BE2C (cell line): Measurements from ENCODE around the gene ZMAT5.

Experiments used
- DNase-seq: peaks from one replicate; pipeline ENCODE4 v3.0.0-alpha.2; 2020
- H3K27me3 ChIP-seq: fragments of 250-450 bp; sonication (Bioruptor Pico); 2 replicates; pipeline ENCODE4 v1.5.1; 2020; ENCODE audit warnings: mild to moderate bottlenecking
- H3K36me3 ChIP-seq: fragments of 250-450 bp; sonication (Bioruptor Pico); 2 replicates; pipeline ENCODE4 v1.5.1; 2020; ENCODE audit warnings: mild to moderate bottlenecking
- H3K4me1 ChIP-seq: fragments of 250-450 bp; sonication (Bioruptor Pico); 2 replicates; pipeline ENCODE4 v1.5.1; 2020
- H3K4me3 ChIP-seq: 2 replicates; pipeline ENCODE4 v1.5.1; 2011; ENCODE audit warnings: low read depth, low read length
- H3K9me3 ChIP-seq: fragments of 250-450 bp; sonication (Bioruptor Pico); 2 replicates; pipeline ENCODE4 v1.5.1; 2020
- CTCF ChIP-seq: IDR thresholded peaks from 2 replicates; pipeline ENCODE4 v1.5.1; 2012; ENCODE audit warnings: mild to moderate bottlenecking, low read depth, low read length

The ZMAT5 gene

GRCh38 chr22:29726512-29727130 is 40.2 kb downstream of the ZMAT5 start:
- H3K27me3 ChIP-seq, result no peaks in the 10 kb centered on the region; the same call in 1 of the 2 replicates
- no peak for DNase-seq
- peaks cover 10% of the 10 kb centered on the region for H3K4me1 ChIP-seq
- no peaks in the 10 kb centered on the region for H3K9me3 ChIP-seq
- H3K36me3 ChIP-seq, result no peaks in the 10 kb centered on the region
- no peak for TF ChIP-seq CTCF
- H3K4me3 ChIP-seq, result no peak overlapping the region

GRCh38 chr22:29726106-29726505 is 40.7 kb downstream of the ZMAT5 start:
- Histone ChIP-seq H3K9me3 (no peaks in the 10 kb centered on the region), H3K27me3 (peaks cover 5% of the 10 kb centered on the region), H3K4me3 (no peak overlapping the region), H3K36me3 (no peaks in the 10 kb centered on the region), H3K4me1 (peaks cover 10% of the 10 kb centered on the region)
- DNase-seq, result no peak
- no peak for TF ChIP-seq CTCF

GRCh38 chr22:29724843-29725242 is 42.0 kb downstream of the ZMAT5 start:
- no peak for TF ChIP-seq CTCF
- peaks cover 10% of the 10 kb centered on the region for H3K4me1 ChIP-seq

GRCh38 chr22:29723766-29724165 is 43.0 kb downstream of the ZMAT5 start:
- no peak for DNase-seq
- H3K4me3 ChIP-seq, result no peak overlapping the region
- TF ChIP-seq CTCF, result peak; percentile 17; the same call in 1 of the 2 replicates
- no peaks in the 10 kb centered on the region for H3K36me3 ChIP-seq
- H3K9me3 ChIP-seq, result no peaks in the 10 kb centered on the region
- peaks cover 24% of the 10 kb centered on the region for H3K27me3 ChIP-seq
- H3K4me1 ChIP-seq, result peaks cover 18% of the 10 kb centered on the region

More at GRCh38 chr22:29724843-29725242, 42.0 kb downstream of the ZMAT5 start:
- H3K36me3 ChIP-seq, result no peaks in the 10 kb centered on the region
- H3K9me3 ChIP-seq, result no peaks in the 10 kb centered on the region
- peaks cover 17% of the 10 kb centered on the region for H3K27me3 ChIP-seq
- DNase-seq, result no peak
- H3K4me3 ChIP-seq, result no peak overlapping the region

- no peak for DNase-seq
- Histone ChIP-seq H3K36me3 (no peaks in the 10 kb centered on the region), H3K4me1 (peaks cover 19% of the 10 kb centered on the region), H3K27me3 (peaks cover 24% of the 10 kb centered on the region), H3K9me3 (no peaks in the 10 kb centered on the region), H3K4me3 (no peak overlapping the region)
- no peak for TF ChIP-seq CTCF
These were observed 44.2 kb downstream of the ZMAT5 start for GRCh38 chr22:29722587-29722986.

GRCh38 chr22:29722151-29722550 is 44.7 kb downstream of the ZMAT5 start:
- Histone ChIP-seq H3K4me3 (no peak overlapping the region), H3K36me3 (no peaks in the 10 kb centered on the region), H3K9me3 (no peaks in the 10 kb centered on the region), H3K27me3 (peaks cover 24% of the 10 kb centered on the region), H3K4me1 (peaks cover 19% of the 10 kb centered on the region)
- TF ChIP-seq CTCF, result no peak
- DNase-seq, result peak; percentile 45
